Daoy (cell line): ENCODE results near the gene SMC5. TPM values are rescaled to one million over a fixed set of nuclear protein-coding genes. Genes with fewer than 3 reads are reported as not detected.
"Not testable (repeated sequence)": the region's sequence is repeated elsewhere in the genome, so short reads cannot be mapped to it uniquely, and the experiment has no call there.

ENCODE experiments used
- DNase-seq: peaks from one replicate; pipeline ENCODE4 v3.0.0-alpha.2; 2015; ENCODE audit warnings: low read depth
- total RNA-seq: library from RNA; depleted of rRNA; stranded (reverse); fragments of >200 nt; shearing (Covaris generic); gene quantifications from 2 replicates; pipeline ENCODE4 v1.2.3, GENCODE V29; 2014; rRNA removed

The SMC5 gene
- 27.1 and 35.5 TPM in 2 replicates for total RNA-seq

DNA sequence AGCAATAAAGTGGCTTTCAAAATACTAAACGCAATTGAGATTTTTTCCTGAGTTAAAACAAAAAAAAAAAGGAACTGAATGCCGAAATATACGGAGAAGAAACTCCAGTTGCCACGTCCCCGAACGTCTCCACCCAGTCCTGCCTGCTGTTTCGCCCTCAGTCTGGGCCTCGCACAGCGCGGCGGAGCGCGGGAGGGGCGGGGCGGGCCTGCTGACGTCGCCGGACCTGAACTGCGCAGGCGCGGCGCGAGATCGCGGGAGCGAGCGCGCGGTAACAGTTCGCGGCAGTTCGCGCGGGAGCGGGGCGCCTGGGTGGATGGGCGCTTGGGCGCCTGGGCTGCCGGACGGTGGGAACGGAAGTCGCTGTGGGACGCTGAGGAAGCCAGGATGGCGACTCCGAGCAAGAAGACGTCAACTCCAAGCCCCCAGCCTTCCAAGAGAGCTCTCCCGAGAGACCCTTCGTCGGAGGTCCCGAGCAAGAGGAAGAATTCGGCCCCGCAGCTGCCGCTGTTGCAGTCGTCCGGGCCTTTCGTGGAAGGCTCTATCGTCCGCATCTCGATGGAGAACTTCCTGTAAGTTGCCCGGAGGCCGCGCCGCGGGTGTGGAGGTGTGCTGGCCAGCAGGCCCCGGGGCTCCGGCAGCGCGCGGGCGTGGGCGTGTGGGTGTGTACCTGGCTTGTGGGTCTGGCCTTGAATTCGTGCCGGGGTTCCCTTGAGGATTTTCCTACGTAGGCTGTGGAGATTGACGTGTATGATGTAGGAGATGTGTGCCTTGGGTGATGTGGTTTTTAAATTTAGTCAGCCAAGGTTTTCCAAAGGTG, at the start of gene SMC5:
Gene SMC5, plus strand, starts transcription at position 287 of the 820 bp plus-strand sequence. Its CDS starts 101 bp downstream, at position 388.
- peak; percentile 98 for DNase-seq

DNA sequence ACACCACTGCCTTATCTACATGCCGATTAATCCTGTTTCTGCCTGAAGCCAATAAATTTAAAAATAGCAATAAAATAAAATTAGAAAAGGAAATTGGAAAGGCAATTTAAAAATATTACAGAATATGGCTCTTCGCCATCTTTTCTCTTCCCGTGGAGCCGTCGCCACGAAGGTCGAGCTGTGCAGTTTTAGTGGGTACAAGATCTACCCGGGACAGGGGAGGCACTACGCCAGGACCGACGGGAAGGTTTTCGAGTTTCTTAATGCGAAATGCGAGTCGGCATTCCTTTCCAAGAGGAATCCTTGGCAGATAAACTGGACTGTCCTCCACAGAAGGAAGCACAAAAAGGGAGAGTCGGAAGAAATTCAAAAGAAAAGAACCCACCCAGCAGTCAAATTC, 41.7 kb upstream of the SMC5 start:
- DNase-seq, result no peak

DNA sequence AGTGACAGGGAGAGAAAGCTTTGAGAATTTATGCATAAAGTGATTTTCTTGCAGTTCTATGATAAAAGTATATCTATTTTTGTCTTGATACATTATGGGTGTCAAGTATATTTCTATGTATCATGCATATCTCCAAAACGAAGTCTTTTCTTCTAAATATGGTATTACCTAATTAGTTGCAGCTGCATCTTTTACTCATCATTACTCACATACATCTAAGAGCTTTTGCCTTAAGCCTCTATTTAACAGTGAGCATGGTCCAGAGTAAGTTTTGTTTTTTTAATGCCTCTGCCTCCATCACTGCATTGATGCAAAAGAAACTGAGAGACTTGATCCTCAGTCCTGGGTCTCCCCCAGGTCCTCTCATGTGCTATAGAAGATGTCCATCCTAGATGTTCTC, 40.0 kb upstream of the SMC5 start:
- no peak for DNase-seq

DNA sequence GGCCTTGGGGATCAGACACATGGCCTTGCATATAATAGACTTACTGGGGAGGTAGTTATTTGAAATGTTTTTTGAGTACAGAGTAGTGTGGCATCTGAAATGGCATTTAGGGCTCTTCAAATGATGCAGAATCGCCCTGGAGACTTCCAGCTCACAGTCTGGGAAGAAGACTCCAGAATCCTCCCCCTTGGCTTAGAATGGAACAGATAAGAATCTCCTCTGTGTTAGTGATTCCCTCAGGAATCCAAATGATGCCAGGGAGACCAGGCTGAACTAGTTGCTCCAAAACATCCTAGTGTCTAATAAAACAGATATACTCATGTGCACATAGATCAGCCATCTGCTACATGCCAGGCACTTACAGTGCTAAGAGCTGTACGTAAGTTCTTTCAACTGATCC, 38.6 kb upstream of the SMC5 start:
- DNase-seq, result no peak

DNA sequence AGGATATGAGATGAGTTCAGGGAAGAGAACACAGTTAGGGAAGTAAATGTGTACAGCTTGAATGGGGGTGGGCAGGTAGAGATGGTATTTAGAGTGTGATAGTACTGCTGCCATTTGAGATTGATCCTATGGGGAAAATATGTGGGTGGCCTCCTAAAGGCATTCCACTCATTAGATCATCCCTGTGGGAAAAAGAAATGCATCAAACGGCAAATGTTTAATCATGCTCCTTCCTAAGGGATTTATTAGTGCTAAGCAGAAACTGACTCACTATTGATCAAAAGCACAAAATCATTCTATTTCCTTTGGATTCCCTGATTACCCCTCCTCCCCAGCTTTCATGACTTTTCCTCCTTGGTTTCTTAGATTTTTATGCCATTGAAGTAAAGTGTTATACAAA, 36.4 kb upstream of the SMC5 start:
- DNase-seq, result no peak

DNA sequence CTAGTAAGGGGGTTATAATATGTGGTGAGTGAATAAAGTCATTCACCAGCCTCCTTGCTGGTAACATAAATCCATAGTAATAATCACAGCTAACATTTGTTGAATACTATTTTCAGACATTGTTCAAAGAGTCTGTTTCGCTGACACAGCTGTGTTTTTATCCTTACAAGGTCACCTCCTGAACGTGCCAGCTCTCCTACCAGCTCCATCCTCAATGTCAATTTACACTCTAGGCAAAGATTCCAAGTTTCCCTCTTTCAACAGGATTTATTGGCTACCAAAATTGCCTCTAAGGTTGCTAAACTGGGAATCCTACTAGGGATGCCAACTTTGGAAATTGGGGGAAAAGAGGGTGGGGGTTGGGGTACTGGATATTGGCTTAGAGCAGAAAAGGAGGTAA, 30.7 kb upstream of the SMC5 start:
- DNase-seq, result no peak

DNA sequence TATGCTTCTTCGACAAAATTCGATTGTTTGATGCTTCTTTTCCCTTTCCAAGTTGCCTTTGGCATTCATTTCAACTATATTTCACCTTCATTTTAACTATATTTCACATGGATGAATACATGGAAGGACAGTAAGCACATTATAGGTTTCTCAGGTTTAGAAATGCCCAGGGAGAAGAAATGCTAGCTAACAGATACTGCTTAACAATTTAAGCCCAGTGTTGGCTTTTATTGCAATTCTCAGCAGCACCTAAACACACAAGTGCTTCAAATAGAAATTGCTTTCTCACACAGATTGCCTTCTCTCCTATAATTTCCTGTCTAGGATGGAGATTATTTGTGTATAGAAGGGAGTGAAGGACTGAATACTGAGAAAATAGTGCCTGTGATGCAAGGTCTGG, 30.2 kb upstream of the SMC5 start:
- no peak for DNase-seq

DNA sequence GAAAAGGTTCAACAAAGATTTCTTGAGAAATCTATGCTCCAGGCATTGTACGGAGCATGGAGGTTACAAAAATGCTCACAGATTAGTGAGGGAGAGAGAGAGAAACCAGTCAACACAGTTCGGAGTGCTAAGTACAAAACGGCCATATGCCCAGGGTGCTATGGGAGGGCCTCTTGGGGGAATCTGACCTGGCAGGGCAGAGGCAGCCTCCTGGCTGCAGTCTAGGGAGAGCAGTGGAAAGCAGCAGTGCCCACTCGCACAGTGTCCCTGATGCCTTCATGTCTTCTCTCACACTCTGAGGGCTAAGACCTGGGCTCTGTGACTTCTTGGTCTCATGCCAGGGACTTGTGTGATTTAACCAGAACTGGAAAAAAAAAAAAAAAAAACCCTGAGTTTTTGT, 29.8 kb upstream of the SMC5 start:
- DNase-seq, result peak; percentile 23

DNA sequence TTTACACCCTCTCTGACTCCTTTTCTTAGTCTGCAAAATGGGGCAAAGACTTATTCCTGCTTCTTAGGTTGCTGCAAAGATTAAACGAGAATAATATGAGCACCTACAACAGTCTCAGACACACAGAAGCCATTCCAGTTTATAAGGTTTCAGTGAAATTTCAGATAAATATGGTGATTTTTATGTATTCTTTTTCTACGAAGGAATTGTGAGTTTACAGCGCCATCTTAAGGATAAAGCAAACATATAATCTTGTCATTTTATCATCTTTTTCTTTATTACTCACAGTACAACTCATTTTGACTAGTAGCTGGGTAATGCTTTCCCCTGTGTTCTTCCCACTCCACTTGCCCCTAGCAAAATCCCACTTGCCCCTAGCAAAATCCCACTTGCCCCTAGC, 29.2 kb upstream of the SMC5 start:
- peak; percentile 21 for DNase-seq

DNA sequence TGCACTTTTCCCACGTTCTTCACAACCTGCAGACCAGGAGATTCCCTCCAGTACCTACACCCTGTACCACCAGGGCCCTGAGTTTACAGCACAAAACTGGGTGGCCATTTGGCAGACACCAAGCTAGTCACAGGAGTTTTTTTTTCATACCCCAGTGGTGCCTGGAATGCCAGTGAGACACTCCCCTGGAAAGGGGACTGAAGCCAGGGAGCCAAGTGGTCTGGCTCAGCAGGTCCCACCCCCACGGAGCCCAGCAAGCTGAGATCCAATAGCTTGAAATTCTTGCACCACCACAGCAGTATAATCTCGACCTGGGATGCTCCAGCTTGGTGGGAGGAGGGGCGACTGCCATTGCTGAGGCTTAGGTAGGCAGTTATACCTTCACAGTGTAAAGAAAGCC, 26.3 kb upstream of the SMC5 start:
- DNase-seq, result no peak

DNA sequence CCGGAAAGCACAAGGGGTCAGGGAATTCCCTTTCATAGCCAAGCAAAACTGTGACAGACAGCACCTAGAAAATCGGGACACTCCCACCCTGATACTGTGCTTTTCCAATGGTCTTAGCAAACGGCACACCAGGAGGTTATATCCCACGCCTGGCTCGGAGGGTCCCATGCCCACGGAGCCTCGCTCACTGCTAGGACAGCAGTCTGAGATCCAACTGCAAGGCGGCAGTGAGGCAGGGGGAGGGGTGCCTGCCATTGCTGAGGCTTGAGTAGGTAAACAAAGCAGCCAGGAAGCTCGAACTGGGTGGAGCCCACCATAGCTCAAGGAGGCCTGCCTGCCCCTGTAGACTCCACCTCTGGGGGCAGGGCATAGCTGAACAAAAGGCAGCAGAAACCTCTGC, 24.6 kb upstream of the SMC5 start:
- not testable (repeated sequence) for DNase-seq

DNA sequence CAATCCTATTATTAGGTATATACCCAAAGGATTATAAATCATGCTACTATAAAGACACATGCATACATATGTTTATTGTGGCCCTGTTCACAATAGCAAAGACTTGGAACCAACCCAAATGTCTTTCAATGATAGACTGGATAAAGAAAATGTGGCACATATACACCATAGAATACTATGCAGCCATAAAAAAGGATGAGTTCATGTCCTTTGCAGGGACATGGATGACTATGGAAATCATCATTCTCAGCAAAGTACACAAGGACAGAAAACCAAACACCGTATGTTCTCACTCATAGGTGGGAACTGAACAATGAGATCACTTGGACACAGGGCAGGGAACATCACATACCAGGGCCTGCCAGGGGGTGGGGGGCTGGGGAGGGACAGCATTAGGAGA, 12.8 kb upstream of the SMC5 start:
- DNase-seq, result not testable (repeated sequence)

DNA sequence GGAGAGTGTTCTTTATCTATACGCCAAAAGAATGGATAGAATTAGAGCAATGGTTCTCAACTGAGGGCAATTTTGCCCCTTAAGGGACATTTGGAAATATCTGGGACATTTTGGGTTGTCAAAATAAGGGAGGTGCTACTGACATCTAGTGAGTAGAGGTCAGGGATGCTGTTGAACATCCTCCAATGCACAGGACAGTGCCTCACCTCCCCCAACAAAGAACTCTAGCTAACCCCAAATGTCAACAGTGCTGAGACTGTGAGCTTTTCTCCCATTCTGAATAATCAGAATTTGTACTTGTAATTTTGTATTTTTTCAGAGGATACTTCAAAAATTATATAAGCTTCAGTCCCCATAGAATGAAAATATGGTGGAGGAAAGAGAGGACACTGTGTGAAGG, 8.6 kb upstream of the SMC5 start:
- DNase-seq, result no peak

DNA sequence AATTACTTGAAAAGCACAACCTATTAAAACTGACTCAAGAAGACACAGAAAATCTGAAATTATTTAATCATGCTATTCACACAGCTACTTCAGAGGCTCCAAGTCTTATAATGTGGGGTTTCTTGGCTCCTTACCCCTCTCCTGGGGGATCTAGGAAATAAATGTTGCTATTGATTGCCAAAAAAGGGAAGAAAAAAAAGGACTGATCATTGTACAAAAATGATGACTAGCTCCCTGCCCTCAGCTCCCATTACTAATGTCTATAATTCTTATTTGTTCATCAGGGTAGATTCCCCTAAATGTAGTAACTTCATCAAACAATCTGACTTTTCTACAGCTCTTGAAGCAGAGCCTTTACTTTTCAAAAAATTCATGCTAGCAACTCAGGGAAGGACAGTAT, 3.3 kb upstream of the SMC5 start:
- peak; percentile 14 for DNase-seq

DNA sequence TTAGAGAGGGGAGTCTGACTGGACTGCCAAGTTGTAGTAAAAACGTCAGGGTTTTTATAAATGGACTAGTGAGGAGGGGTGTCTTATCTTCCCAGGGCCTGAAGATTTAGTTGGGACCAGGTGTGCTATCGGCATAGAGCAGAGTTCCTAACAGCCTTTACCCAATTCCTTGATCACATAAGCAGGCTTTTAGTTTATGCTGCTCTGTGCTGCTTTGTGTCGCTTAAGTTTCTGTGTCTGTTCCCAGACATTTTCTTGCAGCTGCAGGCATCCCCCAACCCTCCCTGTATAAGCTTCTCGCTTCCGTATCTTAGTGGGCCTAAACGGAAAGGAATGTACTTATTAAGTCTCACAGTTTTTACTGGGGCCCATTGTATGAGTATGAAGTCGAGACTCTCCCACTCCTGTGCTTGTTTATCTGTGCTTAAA, 2.6 kb upstream of the SMC5 start:
- peak; percentile 83 for DNase-seq

DNA sequence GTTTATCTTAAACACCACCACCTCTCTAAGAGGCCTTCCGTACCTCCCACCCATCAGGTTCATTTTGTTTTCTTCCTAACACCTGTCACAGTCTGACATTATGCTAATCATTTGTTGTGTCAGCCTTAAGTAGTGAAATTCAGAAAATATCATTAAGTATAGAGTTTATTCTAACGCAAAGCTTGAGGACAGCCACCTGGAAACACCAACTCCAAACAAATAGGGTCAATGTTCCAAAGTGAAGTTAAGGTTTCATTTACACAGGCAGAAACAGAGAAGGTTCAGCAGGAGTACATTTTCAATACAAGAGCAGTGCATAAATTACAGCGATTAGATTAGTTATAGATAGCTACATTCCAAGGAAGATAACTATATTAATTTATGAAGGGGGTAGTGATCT, 1.3 kb upstream of the SMC5 start:
- no peak for DNase-seq

DNA sequence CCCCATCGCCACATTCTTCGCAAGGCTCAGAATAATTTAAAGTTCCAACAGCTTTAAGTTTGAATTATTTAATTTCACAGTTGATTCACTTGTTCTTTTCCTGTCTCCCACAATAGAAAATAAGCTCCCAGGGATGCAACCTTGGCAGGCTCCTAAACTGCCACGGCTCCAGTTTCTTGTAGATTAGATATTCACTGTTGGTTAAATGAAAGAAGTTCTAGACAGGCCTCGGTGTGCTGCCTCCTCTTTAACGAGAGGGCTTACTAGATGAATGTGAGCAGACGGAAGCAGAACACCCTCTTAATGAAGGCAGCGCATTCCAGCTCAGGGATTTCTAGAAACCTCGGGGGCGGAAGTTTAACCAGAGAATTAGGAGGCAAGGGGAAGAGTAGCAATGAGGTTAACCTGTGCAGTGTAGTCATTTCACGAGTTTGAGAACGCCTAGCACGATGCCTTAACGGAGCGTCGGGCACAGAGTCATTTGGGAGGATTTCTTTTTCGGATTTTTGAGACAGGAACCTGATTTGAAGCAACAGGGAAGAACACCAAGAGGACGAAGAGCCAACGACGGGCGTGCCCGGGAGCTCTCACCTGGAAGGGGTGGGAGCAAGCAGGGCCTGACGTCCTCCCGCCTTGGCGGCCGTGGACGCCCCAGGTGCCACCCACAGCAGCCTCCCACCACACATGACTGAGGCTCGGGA, 637 bp upstream of the SMC5 start:
- DNase-seq, result peak; percentile 72

DNA sequence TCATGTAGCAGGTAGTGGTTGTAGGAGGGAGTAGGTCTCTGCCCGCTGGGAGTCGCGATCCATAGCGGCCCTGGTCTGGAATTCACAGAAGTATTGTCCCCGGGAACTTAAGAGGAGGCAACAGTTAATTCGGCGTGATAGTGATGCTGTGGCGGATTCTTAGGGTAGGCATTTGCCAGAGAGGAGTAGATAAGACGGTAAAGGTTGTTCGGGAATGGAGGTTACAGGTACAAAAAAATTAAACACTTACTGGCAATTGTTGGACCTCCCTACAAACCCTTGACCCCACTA, 679 bp downstream of the SMC5 start:
- DNase-seq, result no peak

DNA sequence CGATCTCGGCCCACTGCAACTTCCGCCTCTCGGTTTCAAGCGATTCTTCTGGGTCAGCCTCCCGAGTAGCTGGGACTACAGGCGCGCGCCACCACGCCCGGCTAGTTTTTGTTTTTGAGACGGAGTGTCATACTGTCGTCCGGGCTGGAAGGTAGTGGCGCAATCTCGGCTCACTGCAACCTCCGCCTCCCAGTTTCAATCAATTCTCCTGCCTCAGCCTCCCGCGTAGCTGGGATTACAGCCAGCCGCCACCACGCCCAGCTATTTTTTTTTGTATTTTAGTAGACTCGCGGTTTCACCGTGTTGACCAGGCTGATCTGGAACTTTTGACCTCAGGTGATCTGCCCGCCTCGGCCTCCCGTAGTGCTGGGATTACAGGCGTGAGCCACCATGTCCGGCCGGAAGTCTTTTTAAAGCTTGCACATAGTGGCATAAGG, 1.2 kb downstream of the SMC5 start:
- DNase-seq, result no peak

DNA sequence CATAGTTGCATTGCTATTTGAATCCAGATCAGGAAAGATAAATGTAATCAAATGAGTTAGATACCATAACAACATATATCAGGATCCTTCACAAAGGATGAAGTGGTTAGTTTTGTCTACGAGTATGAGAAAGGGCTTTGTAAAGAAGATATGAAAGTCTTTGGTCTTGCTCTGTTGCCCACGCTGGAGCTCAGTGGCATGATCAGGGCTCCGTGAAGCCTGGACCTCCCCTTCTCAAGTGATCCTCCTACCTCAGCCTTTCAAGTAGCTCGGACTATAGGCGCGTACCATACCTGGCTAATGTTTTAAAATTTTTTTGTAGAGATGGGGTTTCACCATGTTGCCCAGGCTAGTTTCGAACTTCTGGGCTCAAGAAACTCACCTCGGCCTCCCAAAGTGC, 1.8 kb downstream of the SMC5 start:
- DNase-seq, result no peak

DNA sequence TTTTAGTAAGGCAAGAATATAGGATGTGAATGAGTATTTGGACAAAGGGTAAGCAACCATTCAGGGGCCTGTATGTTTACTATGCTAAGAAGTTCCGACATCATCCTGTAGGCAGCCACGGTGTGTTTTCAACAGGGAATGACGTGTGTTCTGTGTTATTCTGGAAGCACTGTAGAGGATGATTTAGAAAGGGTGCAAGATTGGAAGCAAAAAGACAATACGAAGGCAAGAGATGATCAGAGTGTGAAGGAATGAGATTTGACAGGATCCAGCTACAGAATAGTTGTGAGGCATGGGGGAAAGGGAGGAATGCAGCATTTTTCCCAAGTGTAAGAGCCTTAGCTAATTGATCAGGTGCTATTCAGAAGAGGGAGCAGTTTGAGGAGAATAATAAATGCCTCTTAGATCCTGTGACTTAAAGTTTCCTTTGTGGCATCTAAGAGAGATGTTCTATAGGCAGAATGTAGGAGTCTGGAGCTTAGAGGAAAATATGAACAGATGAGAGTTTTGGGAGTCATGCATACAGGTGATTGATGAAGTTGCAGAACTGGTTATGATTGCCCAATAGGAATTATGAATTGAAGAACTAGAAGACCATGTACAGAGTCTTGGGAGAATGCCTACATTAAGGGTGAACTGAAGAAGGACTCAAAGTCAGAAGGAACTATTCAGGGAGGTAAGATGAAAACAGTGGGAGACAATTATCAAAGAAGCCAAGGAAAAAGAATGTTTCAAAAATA, 2.5 kb downstream of the SMC5 start:
- no peak for DNase-seq

DNA sequence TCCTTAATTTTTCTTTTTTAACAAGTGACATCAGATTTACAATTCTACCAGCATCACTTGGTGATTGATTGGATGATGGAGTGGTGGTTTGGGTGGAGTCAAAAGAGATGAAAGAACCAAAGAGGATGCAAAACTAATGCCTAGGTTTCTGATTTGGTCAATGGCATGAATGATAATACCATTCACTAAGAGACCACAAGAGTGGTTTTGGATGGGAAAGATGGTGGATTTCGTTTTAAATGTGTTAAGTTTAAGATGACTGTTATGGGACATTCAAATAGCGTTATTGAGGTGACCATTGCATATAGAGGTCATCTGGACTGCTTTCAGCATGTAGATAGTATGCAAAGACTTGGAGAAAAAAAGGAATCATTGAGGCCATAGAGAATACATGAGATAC, 3.6 kb downstream of the SMC5 start:
- no peak for DNase-seq

DNA sequence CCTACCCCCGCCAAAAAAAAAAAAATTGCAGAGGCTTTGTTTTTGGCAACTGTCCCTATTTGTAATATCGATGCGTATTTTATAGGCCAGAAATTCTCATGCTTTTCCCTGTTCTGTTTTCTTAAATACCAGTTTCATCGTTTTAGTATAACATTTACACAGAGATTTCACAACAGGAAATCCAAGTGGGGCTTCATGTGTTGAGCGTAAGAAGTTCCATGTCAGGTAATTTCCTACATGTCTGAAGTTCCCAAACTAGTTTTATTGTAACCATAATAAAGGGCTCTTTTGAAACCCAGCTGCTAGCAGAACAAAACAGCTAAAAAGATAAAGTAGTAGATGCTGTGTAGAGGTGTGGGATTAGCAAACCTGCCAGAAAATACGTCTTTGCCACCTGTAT, 4.2 kb downstream of the SMC5 start:
- DNase-seq, result no peak
